Activated CD8-positive, alpha-beta memory T cell treated with anti-CD3 and anti-CD28 coated beads for 1 hour (primary cell): Measurements from ENCODE around the gene NTRK3.

Source experiments
- DNase-seq, 2 donors: peaks; one replicate each; pipeline ENCODE4 v3.0.0-alpha.2; 2020; ENCODE audit warnings: low read depth in 1 of 2; ENCODE audit errors: extremely low read depth in 1 of 2

The NTRK3 gene

DNA sequence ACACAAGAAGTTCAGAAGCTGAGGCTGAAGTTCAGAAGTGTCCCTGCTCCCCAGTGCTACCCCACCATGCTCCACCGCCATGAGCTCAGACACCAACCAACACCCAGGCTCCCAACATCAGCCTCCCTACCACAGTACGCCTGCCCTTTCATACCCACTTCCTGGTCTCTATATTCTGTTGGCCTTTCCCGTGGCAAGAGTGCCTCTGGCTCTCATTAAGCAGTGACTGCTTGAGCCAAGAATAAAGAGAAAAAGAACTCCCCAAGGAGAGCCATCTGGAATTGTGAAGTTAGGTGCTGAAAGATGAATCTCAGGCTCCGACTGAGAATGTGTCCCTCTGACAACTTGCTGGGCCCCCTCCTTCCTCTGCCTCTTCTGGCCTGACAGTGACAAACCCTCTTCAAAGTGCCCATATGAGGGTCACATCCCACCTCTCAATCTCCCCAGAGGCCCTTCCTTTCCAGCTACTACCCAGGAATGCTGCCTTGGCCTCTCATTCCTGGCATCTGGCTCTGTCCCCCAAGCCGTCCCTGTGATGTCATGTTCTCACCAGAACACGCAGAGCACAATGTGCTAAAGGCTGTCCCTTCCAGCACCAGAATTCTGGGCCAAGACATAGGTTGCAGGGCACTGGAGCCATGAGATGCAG is 306.8 kb downstream of the NTRK3 start:
- no peak for DNase-seq

DNA sequence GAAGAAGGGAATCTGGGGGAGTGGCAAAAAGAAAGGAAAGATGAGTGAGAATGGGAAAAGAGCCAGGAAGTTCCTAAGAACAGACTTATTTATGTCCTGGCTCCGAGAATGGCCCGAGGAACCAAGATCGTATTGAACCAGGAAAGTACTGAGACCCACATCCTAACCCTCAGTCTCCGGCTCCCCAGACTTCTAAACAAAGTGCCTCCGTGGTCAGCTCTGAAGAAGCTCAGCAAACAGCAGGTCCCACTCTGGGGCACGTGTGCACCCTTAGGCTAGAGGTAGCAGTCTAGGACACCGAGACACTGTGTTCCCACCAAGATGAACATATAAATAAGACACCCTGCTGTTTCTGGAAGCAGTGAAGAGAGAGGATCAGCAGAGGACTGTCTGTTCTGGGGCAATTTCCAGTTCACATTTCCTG is 307.4 kb downstream of the NTRK3 start:
- DNase-seq, result no peak

DNA sequence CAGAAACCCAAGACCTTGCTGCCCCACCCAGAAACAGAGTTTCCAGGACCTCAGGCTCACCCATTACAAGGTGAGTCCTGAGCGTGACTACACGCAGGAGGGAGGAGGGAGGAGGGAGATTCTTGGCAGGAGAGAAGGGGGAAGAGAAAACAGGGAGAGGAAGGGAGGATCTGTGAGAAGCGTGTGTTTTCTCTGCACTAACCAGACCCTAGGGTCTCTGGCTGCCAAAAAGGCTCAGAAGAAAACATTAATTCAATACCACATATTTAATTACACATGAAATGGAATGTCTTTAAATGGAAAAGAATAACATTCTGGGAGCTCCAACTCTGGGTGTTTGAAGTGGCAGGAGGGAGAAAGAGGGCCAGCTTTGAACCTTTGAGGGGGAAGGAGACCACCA is 309.0 kb downstream of the NTRK3 start:
- DNase-seq, result no peak

DNA sequence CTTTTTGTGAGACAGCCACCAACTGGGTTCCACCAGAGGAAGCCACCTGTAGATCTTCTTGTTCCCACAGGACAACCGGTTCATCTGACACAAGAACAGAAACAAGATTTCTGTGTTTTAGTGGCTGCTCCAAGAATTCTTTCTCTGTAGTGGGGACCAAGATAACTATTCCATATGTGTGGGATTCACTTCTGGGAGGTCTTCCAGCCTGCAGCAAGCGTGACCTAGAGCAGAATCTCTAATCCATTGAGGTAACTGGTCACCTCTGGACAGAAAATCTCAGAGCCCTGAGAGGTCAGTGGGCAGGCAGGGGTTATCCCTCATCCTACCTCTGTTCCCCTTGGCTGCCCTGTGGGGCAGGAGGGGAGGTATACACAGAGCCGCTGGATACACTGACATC is 311.3 kb downstream of the NTRK3 start:
- no peak for DNase-seq

DNA sequence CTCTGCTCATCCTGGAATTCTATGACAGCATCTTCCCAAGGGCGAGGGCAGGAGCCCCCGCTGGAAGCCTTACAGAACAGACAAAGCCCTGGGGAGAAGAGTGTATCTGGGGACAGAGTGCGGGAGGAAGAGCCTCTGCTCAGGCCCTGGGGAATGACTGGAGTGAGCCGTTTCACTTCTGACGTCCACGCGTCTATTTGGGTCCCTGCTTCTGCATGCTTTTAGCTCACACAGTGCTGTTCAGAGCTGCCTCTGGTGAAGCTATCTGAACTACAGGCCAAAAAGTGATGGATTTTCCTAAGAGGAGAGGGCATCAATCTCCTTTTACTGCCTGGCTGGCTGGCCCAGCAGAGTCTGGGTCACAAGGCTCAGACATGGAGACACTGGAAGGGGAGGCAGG is 311.8 kb downstream of the NTRK3 start:
- no peak for DNase-seq

DNA sequence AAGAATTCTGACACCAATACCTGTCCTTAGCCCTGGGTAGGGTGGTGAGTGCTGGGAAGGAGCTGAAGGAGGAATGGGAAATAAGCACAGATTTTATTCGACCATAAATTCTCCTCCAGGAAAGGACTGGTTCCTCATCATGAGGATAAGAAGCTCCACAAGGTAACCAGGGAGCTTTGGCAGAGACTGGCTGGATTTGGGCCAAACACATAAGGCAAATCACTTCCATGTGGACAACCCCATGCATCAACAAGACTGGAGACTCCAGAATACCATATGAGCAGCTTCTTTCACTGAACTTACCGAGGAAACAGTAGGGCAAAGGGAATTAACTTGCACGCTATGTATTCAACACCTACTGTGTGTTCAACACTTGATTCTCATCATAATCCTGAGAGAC is 312.5 kb downstream of the NTRK3 start:
- DNase-seq, result no peak

DNA sequence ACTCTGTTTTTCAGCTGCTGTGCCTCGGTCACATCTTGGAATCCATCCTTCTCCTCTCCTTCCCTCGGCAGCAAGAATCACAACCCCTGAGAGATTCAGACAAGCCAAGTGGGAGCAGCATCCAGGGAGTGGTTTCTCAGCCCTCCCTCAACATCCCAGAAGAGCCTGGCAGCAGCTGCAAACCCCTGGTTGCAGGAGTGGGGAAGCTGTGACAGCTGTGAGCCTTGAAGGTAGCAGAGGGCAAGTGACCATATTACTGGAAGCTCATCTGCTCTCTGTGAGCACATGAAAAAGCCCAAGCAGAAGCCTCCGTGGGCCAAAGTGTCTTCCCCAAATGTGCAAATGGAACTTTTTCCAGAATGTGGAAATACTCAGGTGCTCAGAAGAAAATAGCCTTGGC is 312.9 kb downstream of the NTRK3 start:
- no peak for DNase-seq

DNA sequence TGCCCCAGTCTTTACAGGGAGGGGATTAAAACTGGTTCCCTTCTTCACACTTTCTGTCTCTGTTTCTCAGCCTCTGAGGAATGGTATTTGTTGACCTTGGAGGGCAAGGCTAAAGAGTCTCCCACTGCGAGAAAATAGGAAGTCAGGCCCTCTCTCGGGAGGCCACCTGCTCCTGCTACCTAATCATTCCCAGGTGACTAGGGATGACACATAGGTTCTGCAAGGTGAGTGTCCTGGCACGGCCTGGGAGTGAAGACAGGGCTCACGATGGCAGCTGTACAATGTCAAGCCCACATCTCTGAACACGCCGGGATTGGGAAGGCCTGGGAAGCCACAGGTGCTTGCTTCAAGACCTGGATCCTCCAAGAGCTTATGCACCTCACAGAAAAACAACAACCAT is 314.2 kb downstream of the NTRK3 start:
- DNase-seq, result no peak

DNA sequence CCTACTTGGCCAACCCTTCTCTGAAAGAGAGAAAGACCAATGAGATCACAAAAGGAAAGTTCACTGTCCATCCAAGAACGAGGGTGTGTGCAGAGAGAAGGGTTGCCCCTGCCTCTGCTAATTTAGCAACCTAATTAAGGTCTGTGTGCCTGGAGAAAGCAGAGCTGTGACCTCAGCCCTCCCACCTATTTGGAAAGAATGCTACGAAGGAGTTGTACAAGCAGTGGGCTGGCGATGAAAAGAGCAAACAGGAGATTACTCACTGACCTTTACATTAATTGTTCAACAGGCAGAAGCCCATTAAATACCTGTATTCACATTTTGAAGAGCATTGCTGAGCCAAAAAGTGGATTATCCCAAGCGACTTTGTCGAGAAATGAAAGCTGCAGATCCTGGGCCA is 314.9 kb downstream of the NTRK3 start:
- DNase-seq, result no peak

DNA sequence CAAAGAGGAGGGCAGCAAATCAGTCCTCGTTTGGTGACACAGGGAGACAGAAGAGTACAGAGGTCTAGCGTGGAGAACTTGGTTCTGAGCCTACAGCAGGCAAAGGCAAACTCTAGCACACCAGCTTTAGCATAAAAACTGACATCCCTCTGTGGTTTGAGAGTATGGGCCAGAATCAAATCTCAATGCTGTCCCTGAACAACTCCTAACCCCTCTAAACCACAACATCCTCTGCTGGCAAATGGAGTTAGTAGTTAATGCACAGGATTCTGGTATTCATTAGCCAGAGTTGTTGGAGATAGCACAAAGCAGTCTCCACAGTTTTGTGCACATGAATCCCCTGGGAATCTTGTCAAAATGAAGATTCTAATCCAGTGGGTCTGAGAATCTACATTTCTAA is 315.8 kb downstream of the NTRK3 start:
- no peak for DNase-seq

DNA sequence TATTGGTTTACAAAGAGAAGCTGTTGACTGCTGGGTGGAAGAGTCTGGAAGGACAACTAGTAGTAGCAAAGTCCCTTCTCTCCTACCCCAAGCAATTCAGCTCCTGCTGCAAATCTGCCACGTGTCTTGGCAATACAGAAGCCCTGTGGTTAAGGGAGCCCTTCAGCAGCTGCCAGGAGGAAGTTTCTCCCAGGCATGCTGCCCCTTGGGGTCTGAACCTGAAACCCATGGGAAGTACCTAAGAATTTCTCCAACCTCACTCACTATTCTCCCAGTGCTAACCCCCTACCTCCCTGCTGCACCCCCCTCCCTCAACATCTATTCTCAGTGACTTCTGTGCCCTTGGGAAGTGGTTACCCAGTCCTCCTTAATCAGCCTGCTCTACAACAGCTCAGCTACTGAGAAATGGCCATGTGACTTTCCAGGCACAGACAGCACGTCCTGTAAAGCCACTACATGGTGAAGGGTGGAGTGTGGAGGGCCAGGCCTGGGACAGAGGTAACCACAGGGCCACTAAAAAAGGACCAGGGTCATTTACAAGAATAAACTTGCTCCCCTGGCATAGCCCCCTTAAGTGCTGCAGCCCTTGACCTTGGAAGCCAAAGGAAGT is 316.6 kb downstream of the NTRK3 start:
- DNase-seq, result no peak

DNA sequence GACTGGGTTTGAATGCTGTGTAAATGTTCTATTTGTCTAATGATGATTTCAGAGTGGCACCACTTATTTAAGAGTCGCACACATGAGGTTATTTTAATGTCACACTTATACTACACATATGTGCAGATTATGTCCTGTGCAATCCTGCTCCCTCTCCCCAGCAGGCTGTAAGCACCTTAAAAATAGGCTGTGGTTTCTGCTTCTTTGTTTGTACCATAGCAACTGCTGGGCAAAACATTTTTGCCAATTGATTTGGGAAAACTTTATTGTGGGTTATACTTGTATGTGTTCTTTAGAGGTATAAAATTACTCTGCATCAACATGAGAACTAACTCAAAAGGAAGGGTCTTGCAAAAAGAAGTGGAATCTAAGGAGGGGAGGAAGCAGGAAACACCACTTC is 318.5 kb downstream of the NTRK3 start:
- no peak for DNase-seq

DNA sequence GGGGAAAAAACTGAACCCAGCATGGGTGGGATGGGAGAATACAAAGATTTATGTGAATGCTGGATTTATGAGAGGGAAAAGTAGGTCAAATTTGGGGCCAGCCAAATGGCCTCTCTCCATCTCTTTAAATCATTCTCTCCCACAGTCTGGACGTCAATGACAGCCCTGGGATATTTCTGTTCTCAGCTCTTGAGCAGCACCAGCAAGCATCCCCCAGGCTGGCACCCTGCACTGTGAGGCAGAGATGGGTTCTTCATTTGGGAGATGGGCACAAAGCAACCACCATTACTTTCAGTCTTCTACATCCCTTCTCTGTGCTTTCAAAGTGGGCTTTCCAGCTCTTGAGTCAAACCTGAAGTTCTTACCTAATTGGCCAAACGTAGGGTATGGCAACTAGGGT is 321.0 kb downstream of the NTRK3 start:
- DNase-seq, result no peak

DNA sequence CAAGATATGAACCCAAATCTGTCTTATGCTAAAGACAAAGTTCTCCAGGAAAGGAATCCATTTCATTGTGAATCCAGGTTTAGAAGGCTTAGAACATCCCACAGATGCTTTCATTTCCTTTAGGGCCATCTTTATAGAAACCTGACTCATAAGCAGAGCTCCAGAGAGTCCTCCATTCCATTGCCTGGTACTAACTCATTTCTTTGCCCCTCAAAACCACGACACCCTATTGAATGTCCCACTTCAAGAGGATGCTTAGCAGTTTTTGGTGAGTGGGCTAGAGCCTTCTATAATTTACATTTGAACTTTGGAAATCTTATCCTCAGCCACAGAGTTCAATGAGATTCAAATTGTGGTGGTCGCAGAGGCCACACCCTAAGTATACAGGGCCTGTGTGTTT is 325.0 kb downstream of the NTRK3 start:
- no peak for DNase-seq

DNA sequence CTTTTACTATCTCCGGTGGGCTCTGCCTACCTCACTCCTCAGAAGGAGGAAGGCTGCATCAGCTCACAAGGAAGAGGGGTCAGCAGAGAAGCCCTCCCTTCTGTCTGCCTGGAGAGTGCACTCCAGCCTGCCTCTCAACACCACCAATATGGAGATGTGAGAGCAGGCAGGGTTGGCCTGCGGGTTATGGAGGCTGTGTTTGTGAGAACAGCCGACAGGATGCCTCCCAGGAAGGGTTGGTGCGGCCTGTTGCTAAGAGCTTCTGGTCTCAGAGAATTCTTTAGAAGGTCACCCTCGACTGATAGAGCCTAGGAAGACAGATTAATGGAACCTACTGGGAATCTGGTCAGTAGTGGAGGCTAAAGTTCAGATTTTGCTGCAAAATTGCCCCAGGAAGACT is 326.1 kb downstream of the NTRK3 start:
- no peak for DNase-seq

DNA sequence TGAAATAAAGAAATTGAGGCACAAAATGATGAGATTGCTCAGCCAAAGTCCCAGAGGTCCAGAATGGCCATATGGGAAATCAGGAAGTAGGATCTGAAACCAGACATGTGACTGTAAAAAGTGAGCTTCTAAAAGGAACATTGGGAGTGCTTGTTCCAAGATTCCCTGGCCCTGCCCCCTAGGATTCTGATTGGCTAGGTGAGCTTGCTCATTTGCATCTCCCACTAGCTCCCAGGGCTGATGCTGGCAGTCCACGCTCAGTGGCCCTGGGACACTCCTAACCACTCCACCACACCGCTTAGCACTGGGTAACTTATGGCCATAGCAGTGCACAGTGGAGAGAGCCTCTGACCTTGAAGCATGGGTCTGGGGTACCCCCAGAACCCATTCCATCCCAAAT is 326.7 kb downstream of the NTRK3 start:
- DNase-seq, result no peak

DNA sequence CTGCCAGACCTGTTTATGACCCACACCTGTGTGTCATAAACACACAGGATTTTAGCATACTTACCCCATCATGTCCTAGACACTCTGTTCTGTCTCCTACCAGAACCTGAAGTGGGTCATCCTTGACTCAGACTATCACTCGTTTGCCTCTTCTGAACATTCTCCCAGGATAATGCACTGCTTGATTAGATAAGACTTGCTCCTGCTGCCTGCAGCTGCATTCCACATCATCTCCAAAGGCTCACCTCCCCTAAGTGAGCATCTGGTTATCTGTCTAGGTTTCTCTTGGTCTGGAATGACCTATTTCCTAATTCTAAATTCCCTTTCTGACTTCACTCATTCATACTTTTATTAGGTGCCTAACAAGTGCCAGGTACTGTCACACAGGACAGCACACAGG is 332.1 kb downstream of the NTRK3 start:
- DNase-seq, result no peak

DNA sequence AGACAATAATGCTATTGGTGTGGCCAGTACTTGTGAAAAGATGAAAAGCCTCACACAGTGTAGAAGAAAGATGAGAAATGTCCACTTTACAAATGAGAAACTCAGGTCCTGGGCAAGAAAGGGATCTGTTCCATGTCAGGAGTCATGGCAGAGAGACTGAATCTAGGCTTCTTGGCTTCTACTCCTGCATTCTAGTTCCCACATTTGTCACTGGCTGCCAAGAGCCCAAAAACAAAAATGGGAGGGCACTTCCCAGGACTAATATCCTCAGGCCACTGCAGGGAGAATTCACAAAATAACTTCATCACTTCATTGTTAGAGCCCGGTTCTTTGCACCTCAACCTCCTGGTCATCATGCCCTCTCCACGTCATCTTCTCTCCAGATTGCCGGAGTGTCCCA is 337.5 kb downstream of the NTRK3 start:
- no peak for DNase-seq

DNA sequence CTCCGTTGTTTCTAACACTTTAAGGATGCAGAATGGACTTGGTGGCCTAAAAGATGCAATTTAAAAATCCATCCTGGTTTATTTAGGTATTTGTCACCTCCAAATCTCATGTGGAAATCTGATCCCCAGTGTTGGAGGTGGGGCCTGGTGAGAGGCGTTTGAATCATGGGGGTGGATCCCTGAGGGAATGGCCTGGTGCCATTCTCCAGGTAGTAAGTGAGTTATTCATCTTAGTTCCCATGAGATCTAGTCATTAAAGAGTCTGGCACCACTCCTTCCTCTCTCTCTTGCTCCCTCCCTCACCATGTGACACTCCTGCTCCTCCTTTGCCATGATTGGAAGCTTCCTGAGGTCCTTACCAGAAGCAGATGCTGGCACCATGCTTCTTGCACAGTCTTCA is 339.1 kb downstream of the NTRK3 start:
- no peak for DNase-seq

DNA sequence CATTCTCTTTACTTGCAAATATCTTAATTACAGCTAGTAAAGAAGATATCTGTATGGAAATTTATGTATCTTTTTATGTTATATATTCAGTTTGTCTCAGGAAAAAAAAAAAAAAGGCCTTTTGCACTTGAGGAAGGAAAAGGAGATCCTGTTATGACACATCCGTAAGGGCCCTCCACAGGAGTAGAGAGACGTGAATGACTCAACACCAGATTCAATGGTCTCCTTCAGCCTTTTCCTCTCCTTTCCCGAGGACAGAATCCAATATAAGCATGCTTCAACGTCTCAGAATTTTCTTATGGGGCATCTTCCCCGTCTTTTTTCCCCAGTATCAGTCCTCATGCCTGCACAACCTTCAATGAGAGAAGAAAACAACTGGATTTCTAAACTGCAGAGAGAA is 340.3 kb downstream of the NTRK3 start:
- no peak for DNase-seq

DNA sequence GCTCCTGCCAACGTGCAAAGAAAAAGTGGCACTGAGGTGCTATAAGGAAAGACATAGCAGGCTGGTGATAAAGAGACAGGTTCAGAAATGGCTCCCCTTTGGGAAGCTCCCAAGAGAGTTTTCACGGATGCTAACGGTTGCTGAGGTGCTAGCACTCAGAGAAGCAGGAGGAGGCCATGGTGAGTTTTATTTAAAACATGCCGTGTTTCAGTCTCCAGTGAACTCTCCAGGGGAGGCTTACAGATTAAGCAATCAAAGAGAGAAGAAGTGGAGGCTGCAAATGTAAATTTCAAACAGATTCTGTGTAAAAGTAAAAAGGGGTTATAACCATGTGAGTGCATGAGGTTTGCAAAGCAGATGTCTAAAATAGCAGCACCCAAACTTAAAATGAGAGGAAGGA is 346.2 kb downstream of the NTRK3 start:
- no peak for DNase-seq

DNA sequence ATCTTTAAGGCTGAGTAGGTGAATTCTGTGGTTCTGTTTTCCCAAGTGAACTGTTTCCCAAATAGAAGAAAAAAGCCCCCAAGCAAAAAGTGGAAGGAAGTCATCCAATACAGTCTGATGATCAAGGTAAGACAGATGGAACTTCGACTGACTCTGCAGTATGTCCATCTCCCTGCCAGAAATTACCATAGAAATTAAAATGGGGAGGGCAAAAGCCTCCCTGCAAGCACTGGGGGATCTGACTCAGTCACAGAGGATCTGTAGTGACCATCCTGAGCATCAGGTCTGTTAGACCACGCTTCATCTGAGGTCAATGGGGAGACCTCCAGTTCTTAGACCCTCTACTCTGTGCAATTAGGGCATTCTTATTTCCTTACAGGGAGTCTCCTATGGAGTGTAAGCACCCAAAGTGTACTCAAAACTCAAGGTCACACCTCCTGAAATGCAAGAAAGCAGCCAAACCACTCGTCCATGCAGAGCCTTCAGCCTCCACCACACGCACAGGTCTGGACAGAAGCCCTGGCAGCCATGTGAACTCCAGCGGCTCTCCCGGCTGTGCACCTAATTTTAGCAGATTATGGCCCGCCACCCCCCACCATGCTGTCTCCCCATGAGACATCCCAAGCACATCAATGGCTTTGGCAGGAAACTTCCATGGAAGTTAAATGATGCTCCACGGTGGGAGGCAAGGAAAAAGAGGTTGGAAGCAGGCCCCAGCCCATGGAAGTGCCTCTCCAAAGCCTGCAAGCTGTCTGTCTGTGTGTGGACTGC is 348.7 kb downstream of the NTRK3 start:
- no peak for DNase-seq
